Measurements from ENCODE around the gene UBA6. TPM values are rescaled to one million over a fixed set of nuclear protein-coding genes. Genes with fewer than 3 reads are reported as not detected.

UBA6 gene
- total and polyA plus RNA-seq, 2 of the 4 experiments (the other 2 are of a cell fraction), result 29.2 to 268 TPM

- no peak overlapping the region for H3K27ac ChIP-seq (ENCODE audit: insufficient read depth, low read length)
- peak overlapping the region; percentile 38 for H2AK5ac ChIP-seq (ENCODE audit: low read depth, low read length)
- 71% methylated on average over 1 of the region's 12 CpGs; no CpG with 5 or more reads in 1 of the 2 experiments for WGBS, 2 experiments (ENCODE audit: extremely low coverage in 2 of 2, insufficient read length in 1 of 2)
- H3K4me3 ChIP-seq (ENCODE audit: insufficient read depth, low read depth, low read length), result no peak overlapping the region
- H3K36me3 ChIP-seq (ENCODE audit: control insufficient read depth, insufficient read depth, low read length), result no peaks in the 10 kb centered on the region
- POLR2A ChIA-PET (ENCODE audit: unreplicated experiment), result no interaction called here
- no peaks in the 10 kb centered on the region for H3K27me3 ChIP-seq (ENCODE audit: control insufficient read depth, insufficient read depth, low read length)
- H2BK120ac ChIP-seq (ENCODE audit: low read depth, low read length), result peak overlapping the region; percentile 1; the same call in 1 of the 2 replicates
- no peak overlapping the region for H2BK15ac ChIP-seq (ENCODE audit: low read depth, low read length)
- peaks cover 14 to 29% of the 10 kb centered on the region in 2 experiments for H3K79me1 ChIP-seq (ENCODE audit: low read depth in 1 of 2, low read length in 2 of 2)
- no peak overlapping the region for H3K56ac ChIP-seq (ENCODE audit: extremely low read depth, insufficient read depth, low read length)
- H2BK5ac ChIP-seq (ENCODE audit: low read depth, low read length, poor library complexity, severe bottlenecking), result no peak overlapping the region
- no peak overlapping the region for H3K23ac ChIP-seq (ENCODE audit: low read depth, low read length)
- no peak overlapping the region for H2AK9ac ChIP-seq (replicated peaks; ENCODE audit: low read depth, low read length, poor library complexity)
- intact Hi-C loops (cut with micrococcal nuclease) (no loop called here), in situ Hi-C loops (cut with MboI; ENCODE audit: low sequenced_read_pairs) (no loop called here), dilution Hi-C loops (cut with HindIII; ENCODE audit: low sequenced_read_pairs, unreplicated experiment) (no loop called here)
- H2BK20ac ChIP-seq (ENCODE audit: low read depth, low read length), result no peak overlapping the region
- no peak for TF ChIP-seq POLR2A (IDR thresholded peaks at IDR 0.05; ENCODE audit: low read depth, low read length)
- no peak for TF ChIP-seq RFX5 (IDR thresholded peaks at IDR 0.05; ENCODE audit: low read depth, low read length)
- peak; percentile 63 for TF ChIP-seq MAFK (IDR thresholded peaks at IDR 0.05; ENCODE audit: low read depth, low read length)
- TF ChIP-seq USF2 (IDR thresholded peaks at IDR 0.05; ENCODE audit: low read depth, low read length), result no peak
- 0 out of 2 replicates have a peak, but pooled peaks have one; percentile 28 for TF ChIP-seq NFE2L2 (IDR thresholded peaks at IDR 0.05; ENCODE audit: low read depth, low read length)
- H3K9me1 ChIP-seq (ENCODE audit: insufficient read depth, low read length), result peaks cover 12% of the 10 kb centered on the region; the same call in 1 of the 2 replicates
- 0 out of 2 replicates have a peak, but pooled peaks cover 5% of the 10 kb centered on the region for H4K20me1 ChIP-seq (ENCODE audit: insufficient read depth, low read length)
- peak overlapping the region; percentile 4; the same call in 1 of the 2 replicates for H3K18ac ChIP-seq (ENCODE audit: low read depth, low read length)
- peak overlapping the region; percentile 23; the same call in 1 of the 2 replicates for H3K4ac ChIP-seq (ENCODE audit: low read depth, low read length)
- ATAC-seq (ENCODE audit: low read depth) (peak; percentile 81), DNase-seq (peak; percentile 79)
- no TSS peak for BruUV-seq (replicated peaks)
- CTCF ChIA-PET, result interaction anchor here (1.0 kb wide), 2 partner anchors 13 to 50 kb away, joined by 3 read pairs; partner anchors contain the start of gene UBA6
- H3K9ac ChIP-seq (ENCODE audit: low read depth, low read length), result no peak overlapping the region
- no peak overlapping the region for H4K5ac ChIP-seq (ENCODE audit: low read depth, low read length)
- H3K9me3 ChIP-seq (ENCODE audit: control insufficient read depth, insufficient read depth, low read length), result no peaks in the 10 kb centered on the region
- peak overlapping the region; percentile 2; the same call in 1 of the 2 replicates for H4K91ac ChIP-seq (ENCODE audit: insufficient read depth, low read depth, low read length)
- H3K14ac ChIP-seq (replicated peaks; ENCODE audit: low read depth, low read length), result peak overlapping the region; percentile 51; the same call in 1 of the 2 replicates
- peak overlapping the region; percentile 36 for H2AFZ ChIP-seq (replicated peaks; ENCODE audit: low read length, poor library complexity)
- 0 out of 2 replicates have a peak overlapping the region, but pooled peaks have one; percentile 27 for H3K4me2 ChIP-seq (ENCODE audit: low read depth, low read length)
- peaks cover 8% of the 10 kb centered on the region for H3K4me1 ChIP-seq (ENCODE audit: control insufficient read depth, insufficient read depth, low read length)
- peak overlapping the region in 1 of 2 experiments; percentile 24; a peak in 1 of 4 replicates for H4K8ac ChIP-seq (ENCODE audit: low read depth in 2 of 2, low read length in 2 of 2)
These were observed 12.7 kb upstream of the UBA6 start for GRCh38 chr4:67713529-67714247.
